AG20443 (cell line): Measurements from ENCODE around the gene MOB3C.

Experiments
- DNase-seq: peaks from one replicate; pipeline ENCODE4 v3.0.0; 2012; ENCODE audit warnings: low spot score, mixed read lengths

Gene MOB3C

GRCh38 chr1:46638921-46639320, 22.3 kb upstream of the MOB3C start:
- DNase-seq: no peak

GRCh38 chr1:46637444-46638083, 21.0 kb upstream of the MOB3C start:
- no peak for DNase-seq

GRCh38 chr1:46635205-46635604, 18.6 kb upstream of the MOB3C start:
- DNase-seq: no peak

DNA sequence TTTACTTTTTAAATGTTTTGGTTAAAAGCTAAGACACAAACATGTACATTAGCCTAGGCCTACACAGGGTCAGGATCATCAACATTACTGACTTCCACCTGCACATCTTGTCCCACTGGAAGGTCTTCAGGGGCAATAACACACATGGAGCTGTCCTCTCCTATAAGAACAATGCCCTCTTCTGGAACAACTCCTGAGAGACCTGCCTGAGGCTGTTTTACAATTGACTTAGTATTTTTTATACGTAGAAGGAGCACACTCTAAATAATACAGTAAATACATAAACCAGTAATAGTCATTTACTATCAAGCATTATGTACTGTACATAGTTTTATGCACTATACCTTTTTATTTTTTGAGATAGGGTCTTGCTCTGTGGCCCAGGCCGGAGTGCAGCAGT, 14.1 kb upstream of the MOB3C start:
- no peak for DNase-seq

GRCh38 chr1:46623743-46624644, 7.4 kb upstream of the MOB3C start:
- DNase-seq: no peak

DNA sequence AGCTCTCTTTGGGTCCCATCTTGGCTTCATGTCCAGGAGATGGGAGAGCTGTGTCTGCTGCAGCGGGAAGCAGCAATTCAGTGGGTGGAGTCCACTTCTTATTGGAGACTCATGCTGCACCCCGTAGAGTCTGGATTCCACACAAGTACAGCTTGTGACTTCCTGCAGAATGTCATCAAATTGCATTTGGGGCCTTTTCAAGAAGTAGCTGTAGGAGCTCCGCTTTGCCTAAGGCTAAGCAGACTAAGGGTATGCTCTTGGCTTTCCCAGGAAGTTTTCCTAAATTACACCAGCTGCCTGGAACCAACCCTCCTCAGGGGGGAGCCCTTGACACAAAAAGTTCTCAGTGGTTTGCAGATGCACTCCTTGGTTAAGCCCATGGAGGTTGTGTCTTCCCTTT, 5.7 kb upstream of the MOB3C start:
- DNase-seq: peak; percentile 66

- DNase-seq: peak; percentile 48
Measured at GRCh38 chr1:46621930-46622329, 5.3 kb upstream of the MOB3C start.

DNA sequence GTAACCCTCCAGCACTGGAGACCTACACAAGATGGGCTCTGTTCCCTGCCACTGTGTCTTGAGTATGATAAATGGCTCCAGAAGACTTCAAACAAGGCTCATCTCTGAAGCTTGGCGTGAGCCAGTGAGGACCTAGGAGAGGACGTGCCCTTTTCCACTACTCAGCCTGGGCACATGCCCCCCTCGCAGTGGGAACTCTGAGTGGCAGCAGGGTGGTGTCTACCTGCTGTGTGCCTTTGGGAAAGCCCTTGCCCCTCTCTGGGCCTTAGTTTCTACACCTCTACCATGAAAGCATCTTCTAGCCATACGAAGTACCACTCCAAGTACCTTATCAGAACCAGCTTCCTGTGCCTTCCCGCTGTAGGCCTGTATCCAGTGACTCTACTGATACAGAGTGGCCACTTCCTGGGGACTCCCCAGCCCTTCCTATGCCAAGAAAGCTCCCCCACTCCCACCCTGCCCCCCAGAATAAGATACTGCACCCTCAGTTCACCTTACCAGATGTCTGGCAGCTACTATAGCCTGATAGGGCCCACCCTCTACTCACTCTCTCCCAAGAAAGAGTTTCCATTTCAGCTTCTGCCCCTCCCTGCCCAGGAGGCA, 3.1 kb upstream of the MOB3C start:
- no peak for DNase-seq

DNA sequence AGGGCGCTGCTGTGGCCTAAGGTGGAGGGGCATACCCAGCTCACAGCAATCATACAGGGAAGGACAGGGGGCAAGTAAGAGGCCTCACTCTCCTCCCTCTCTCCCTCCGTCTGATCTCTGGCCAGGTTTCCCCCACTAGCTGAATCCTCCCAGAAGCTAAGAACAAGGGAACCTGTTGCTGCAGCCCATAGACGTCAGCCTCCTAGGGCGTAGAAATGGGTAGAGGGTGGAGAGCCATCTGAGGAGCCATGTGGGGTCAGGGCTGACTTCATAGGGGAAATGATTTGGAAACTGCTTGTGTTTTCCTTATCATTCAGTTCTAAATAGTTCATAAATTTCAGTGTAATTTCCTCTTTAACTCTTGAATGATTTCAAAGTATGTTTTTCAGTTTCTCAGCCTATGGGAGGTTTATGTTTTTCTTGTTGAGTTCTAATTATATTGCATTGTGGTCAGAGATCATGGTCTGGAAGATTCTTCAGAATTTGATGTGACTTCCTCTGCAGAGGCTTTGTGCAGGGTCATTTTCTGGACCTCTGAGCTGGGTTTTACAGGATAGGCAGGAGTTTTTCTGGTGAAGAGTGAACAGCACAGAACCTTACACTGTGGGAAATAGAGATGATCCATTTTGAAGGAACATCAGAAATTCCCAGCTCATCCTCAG, 2.3 kb upstream of the MOB3C start:
- no peak for DNase-seq

- no peak for DNase-seq
Measured at GRCh38 chr1:46617833-46618232, 1.2 kb upstream of the MOB3C start.

- no peak for DNase-seq
Measured at GRCh38 chr1:46617108-46617800, 643 bp upstream of the MOB3C start.

DNA sequence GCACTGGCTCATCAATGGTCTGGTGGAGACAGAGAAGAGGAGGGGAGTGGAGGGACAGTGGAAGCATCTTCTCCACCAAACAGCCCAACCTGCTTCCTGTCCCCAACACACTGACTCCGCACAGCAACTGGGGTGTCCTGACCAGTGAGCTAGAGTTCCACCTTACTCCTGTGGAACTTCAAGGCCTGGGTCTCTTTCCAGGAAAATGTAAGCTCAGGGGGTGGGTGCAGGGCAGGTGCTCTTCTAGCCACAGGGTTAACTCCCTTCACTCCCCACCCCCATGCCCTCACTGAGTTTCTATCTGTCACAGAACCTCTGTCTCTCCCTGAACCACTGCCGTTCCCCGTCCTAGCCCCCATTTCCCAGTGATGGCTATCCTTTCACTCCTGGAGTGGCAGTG, 876 bp downstream of the MOB3C start:
- no peak for DNase-seq

GRCh38 chr1:46615088-46615487, 1.5 kb downstream of the MOB3C start:
- no peak for DNase-seq

GRCh38 chr1:46614604-46614984, 2.0 kb downstream of the MOB3C start:
- no peak for DNase-seq

DNA sequence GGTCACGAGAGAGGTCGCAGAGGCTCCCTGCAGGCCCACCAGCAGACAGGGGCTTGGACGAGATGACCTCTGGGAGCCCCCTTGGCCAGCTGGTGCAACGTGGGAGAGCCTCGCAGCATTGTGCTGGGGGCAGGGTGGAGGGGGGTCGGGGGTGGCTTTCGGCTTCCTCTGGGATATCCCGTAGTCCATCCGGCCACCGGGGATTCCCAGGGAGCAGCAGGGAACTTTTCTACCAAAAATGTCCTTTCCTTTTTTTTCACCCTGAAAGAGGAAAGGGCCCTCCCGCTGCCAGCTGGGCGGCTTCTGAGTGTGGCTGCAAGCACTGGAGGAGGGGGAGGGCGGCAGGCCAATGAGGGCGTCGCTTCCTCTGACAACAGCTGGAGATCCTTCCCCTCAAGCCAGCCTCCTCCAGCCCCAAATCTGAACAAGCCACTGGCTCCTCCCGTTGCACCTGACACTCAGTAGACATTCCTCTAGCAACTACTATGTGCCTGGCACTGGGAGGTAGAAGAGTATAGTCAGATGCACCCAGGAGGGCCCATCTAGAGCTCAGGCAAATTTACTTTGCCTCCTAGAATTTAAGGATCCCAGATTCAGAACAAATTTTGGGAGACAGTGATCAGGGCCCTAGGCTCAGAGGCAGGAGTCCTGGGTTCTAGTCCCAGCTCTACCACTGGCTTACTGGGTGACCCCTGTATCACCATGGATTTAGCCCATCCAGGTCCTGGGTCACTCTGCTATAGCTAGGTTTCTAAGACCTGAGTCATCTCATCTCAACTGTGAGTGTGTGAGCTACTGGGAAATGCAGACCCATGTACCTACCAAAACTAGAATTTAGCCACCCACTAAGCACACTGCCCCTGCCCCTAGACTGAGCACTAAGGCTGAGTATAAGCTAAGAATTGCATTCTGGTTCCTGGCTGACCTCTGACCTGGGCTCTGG, 2.7 kb downstream of the MOB3C start:
- DNase-seq: peak; percentile 87

DNA sequence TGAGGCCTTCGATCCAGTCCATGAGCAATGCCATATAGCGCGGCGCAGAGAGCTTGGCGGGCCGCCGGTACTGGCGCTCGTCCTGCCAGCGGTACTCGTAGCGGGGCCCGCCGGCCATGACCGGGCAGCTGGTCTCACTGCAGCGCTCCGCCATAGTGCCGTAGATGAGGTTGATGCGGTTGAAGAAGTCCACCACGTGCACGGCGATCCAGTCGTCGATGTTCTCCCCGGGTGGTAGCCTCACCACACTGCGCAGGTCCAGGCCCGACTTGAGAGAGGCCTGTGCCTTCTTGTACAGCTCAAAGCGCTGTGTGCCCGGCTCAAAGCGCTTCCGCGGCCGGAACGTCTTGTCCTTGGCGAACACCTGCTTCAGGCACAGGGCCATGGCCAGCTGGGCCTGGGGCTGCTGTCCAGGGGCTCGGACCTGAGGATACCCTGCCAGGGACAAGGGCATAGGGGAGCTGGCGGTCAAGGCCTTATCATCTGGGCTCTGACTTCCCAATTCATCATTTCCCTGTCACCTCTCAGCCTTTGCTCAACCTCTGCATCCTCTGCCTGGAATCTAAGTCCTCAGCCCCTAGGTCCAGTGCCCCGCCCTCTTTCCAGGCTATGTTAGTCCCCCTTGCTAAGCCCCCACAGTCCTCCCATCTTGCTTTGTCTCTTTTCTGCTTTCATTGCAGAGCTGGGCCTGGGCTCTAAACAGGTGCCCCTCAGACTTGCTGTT, 3.5 kb downstream of the MOB3C start:
- no peak for DNase-seq

DNA sequence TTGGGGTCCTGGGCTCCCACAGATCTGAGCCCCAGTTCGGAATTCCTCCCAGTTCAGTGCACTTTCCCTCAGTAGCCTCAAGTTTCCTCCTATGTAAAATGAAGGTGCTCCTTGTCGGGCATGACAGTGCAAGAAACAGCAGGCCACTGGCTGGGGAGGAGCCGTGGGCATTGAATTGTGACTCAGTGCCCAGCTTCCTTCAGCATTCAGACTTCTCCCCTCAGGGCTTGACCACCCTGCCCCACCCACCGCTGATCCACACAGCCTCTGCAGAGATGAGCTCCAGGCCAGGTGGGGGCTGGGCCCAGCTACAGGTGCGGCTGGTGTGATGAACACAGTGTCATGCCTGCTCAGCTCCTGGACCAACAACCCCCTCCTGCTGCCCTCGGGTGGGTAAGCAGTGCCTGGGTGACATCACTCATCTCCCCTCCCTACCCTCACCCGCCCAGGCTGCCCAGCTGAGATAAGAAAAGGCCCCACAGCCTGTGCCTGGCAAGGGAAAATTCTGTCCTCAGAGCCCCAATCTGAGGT, 4.9 kb downstream of the MOB3C start:
- no peak for DNase-seq

DNA sequence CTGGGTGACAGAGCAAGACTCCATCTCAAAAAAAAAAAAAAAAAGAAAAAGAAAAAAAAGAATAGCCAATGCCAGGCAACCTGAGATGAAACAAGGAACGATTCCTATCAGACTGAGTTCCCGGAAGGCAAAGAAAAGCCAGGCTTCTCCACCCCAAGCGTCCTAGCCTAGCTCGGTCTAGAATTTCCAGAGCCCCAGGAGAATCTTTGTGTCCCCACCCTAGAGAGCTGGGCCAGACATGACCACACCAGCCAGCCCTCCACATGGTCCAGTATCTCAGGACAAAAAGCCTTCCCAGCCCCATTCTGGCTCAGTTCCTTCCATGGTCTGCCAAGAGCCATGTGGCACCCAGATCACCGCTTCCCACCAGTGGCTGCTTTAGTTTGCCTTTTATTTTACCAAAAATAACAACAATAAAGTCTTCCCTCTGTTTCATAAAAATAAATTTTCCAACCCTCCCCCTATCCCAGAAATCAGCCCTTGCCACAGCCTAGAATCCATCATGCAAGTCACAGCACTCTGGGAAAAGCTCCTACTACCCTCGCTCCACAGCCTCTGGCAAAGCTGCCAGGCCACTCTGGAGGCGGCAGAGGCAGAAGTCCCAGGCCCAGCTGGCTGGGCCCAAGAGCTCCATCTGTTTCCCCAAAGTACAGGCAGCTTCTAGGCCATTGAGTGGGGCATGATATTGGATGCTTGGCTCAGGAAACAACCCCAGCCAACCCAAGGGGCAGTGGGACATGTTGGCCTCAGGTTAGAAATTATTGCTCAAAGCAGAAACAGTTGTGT, 9.1 kb downstream of the MOB3C start:
- DNase-seq: peak; percentile 17
